ENCODE measurements around the gene MAGEA8.
"Not testable (repeated sequence)": the region's sequence is repeated elsewhere in the genome, so short reads cannot be mapped to it uniquely, and the experiment has no call there.

MAGEA8 gene

GRCh38 chrX:149881081-149881711 is at the start of gene MAGEA8:
Gene MAGEA8 (plus strand): TSS chrX:149881183. CDS start chrX:149884273, 3,090 bp downstream.
- DNase-seq, result no peak

- no peak for DNase-seq
Measured at GRCh38 chrX:149831473-149831872, 49.5 kb upstream of the MAGEA8 start.

GRCh38 chrX:149836728-149837127 is 44.3 kb upstream of the MAGEA8 start:
- DNase-seq, result not testable (repeated sequence)

DNA sequence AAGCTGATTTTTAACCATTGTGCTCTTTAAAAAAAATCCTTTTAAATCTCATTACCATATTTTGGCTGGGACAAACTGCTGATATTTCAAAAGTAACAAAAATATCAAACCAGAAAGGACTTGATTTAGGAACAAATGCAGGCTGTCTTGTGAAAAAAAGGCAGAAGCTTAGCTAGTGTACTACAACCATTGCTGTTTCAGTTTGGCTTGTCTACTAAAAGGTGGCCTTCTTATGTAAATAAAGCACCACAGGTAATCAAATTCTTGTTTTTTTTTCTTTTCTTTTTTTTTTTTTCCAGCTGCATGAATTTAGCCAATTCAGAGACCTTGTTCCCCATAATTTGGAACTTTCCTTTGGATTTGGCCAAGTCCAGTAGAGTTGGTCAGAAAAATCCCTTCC is 43.8 kb upstream of the MAGEA8 start:
- no peak for DNase-seq

DNA sequence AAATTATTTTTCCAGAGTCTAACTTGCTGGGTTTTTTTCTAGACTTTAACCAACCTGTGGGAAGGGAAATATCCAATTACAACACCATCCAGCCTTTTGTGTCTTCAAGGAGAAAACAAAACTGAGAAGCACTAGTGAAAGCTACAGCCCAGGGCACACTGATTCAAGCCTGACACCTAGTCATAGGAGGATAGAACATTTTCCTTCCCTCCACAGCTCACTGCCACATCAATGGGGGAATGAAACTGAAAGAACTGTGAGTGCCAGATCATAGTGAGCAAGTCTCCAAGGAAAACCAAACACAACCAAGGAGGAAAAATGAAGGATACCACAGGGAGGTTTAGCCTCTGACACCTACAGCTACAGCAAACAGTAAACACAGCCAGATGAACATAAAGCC is 43.3 kb upstream of the MAGEA8 start:
- no peak for DNase-seq

DNA sequence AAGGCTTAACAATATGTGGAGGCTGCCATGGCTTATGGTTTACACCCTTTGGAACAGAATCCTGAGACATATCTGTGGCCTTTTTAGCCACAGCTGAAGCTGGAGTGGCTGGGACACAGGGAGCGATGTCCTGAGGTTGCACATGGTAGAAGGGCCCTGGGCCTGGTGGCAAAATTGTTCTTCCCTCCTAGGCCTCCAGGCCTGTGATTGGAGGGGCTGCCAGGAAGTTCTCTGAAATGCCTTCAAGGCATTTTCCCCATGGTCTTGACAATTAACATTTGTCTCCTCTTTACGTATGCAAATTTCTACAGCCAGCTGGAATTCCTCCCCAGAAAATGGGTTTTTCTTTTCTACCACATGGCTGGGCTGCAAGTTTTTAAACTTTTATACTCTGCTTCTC is 39.1 kb upstream of the MAGEA8 start:
- DNase-seq, result no peak

GRCh38 chrX:149845385-149845784 is 35.6 kb upstream of the MAGEA8 start:
- no peak for DNase-seq

DNA sequence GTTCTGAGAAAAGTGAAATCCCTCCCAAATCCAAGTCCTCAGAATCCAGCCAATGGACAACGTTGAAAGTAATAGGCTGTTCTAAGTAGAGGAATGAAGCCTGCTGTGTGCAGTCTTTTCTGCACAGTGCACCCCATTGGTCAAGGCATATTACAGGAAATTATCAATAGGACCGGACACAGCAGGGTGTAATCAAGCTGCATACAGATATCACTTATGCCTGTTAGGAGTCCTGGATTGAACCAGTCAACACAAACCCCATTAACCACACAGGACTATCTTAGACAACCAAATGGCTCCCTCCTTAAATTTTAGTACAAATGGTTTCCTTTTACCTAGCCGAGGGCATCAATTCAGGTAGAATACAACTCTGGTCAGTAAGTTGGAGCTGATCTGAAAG is 34.2 kb upstream of the MAGEA8 start:
- DNase-seq, result no peak

- no peak for DNase-seq
Measured at GRCh38 chrX:149848855-149849254, 32.1 kb upstream of the MAGEA8 start.

- no peak for DNase-seq
Measured at GRCh38 chrX:149849787-149850186, 31.2 kb upstream of the MAGEA8 start.

- no peak for DNase-seq
Measured at GRCh38 chrX:149851864-149852263, 29.1 kb upstream of the MAGEA8 start.

DNA sequence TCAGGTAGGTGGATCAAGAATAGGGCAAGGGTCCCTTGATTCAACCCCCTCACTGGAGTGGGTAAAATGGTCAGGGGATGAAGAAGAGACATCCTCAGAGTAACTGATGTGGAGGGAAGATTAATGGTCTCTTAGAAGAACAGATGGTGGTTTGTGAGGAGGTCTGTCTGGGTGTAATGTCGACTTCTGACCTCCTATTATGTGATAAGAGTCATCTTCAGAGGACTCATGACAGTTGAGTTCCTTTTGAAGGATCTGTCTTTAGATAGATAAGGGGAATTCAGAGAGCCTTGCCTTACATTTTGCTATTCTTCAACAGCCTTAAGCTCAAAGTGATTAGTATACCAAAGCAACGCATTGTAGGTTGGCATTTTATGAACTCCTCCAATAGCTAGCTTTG is 27.1 kb upstream of the MAGEA8 start:
- DNase-seq, result no peak

DNA sequence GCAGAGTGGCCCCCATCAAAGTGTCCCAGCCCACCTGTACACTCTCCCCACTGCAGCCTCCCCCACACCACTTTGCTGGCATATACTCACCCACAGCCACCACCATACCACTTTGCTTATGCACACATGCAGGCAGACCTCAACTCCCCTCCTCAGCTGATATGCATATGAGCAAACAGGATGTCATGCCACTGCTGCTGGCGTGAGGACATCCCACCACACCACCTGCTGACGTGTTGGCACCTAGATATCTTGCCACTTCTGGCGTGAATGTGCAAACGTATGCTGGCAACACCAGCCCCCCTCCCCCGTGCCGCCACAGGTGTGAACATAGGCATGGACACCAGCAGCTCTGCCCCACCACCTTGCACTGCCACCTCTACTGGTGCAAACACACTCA is 22.4 kb upstream of the MAGEA8 start:
- DNase-seq, result no peak

- no peak for DNase-seq
Measured at GRCh38 chrX:149860445-149860844, 20.5 kb upstream of the MAGEA8 start.

GRCh38 chrX:149865390-149865789 is 15.6 kb upstream of the MAGEA8 start:
- no peak for DNase-seq

- no peak for DNase-seq
Measured at GRCh38 chrX:149867488-149867887, 13.5 kb upstream of the MAGEA8 start.

- DNase-seq, result no peak
Measured at GRCh38 chrX:149870840-149871239, 10.1 kb upstream of the MAGEA8 start.

DNA sequence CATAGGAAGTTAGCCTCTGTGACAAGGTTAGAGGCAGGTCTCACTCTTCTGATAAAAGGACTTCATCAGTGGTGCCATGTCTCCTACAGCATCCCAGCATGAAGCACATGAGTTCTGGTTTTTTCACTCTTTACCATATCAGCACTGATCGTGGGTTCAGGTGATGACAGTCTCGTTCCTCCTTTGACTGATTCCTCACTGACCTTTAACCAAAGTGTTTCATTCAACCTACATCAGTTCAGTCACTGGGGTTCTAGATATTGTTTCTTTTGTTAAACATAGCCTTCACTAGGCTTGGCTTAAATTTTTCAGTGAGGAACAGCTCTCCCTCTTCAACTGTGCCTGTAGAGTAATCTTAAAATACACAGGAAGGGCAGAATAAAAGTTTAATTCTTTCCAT is 9.6 kb upstream of the MAGEA8 start:
- DNase-seq, result no peak

- DNase-seq, result no peak
Measured at GRCh38 chrX:149871940-149872339, 9.0 kb upstream of the MAGEA8 start.

GRCh38 chrX:149877157-149877556 is 3.8 kb upstream of the MAGEA8 start:
- no peak for DNase-seq

DNA sequence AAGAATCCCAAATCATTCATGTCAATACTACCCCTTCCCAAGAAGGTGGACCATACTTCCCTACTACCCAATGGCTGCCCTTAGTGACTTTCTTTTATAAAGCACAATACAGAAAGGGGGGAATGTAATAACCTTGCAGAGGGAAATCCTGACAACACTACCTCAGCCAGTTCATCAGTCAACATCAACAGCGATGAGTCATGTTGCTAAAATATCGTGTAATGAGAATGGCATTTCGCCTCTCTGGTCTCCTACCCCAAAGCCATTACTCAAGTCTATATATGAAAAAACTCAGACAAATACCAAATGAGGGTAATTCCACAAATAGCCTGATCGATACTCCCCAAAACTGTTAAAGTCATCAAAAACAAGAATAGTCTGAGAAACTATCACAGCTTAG is 3.3 kb upstream of the MAGEA8 start:
- no peak for DNase-seq

DNA sequence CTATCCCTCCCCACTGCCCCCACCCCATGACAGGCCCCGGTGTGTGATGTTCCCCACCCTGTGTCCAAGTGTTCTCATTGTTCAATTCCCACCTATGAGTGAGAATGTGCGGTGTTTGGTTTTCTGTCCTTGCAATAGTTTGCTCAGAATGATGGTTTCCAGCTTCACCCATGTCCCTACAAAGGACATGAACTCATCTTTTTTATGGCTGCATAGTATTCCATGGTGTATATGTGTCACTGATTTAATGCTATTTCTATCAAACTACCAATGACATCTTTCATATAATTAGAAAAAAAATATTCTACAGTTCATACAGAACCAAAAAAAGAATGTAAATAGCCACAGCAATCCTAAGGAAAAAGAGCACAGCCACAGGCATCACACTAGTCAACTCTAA is 9.8 kb downstream of the MAGEA8 start:
- DNase-seq, result not testable (repeated sequence)

- DNase-seq, result no peak
Measured at GRCh38 chrX:149898554-149898953, 17.6 kb downstream of the MAGEA8 start.

DNA sequence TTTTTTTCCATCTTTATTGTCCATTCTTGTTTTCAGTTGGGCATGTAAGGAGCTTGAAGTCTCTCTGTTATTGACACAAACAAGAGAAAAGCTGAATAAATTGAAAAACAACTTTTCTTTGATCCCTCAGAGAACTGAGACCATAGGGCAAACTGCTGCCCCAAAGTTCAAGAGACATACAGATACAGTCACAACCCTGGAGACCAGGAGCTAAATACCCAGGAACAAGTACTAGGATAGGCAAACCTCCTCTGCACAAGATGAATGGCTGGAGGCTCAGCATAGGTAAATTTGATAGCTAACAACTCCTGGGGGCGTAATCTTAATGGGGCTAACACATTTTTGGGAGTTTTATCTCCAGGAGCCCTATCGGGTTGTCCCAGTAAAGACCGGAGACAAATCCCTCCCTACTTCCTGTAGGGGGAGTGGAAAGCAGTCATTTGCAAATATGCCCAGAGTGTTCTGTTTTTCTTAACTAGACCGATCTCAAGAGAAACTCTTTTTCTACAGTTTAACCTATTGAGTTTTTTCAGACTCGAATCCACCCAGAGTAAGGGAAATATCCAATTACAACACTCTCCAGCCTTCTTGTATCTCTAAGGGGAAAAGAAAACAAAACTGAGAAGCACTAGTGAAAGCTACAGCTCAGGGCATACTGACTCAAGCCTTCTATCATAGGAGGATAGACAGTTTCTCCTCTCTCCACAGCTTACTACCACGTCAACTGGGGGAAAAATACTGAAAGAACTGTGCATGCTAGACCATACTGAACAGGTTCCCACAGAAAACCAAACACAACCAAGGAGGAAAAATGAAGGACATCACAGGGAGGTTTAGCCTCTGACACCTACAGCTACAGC is 23.1 kb downstream of the MAGEA8 start:
- no peak for DNase-seq

DNA sequence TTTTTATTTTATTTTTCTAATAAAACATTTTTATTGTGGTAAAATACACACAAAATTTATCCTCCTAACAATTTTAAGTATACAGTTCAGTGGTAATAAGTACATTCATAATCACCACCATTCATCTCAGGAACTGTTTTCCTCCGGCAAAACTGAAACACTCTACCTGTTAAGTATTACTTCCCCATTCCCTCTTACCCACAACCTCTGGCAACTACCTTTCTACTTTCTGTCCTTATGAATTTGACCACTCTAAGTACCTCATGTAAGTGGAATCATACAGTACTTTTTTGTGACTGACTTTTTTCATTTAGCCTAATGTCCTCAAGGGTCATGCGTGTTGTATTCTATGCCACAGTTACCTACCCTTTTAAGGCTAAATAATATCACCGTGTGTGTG is 27.3 kb downstream of the MAGEA8 start:
- no peak for DNase-seq
